ENCODE data around the gene ZNF263.

ZNF263 gene

DNA sequence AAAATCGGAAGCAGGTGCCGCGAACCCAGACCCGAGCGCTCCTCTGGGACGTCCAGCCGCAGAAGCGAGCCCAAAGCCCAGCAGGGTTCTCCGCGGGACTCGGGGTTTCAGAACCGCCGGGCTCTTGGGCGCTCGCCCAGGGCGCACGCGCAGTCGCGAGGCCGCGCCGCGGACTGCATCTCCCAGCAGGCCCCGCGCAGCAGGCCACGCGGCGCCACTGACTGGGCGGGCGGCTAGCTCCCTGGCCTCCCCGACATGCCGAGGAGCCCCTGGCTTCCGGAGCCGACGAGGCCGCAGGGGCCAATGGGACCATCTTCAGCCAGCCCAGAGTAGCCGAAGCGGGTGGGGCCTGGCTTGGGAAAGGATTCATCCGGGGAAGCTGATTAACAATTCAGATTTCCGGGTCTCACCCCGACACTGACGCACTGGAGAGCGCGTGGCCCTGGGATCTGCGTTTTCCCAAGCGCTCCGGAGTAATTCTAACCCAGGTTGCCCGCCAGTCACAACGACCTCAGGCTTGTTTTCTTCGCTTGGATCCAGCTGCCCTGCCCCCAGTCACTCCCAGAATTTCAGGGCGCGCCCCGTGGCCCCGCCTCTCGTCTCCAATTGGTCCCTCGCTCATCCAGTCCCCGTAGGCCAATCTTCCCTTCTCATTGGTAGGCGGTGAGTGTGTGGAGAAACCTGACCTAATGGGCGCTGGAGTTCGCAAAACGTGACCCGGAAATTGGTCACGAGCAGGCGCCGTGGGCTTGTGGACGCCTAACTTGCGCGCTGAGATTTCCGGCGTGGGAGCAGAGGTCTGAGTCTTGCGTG, at the start of gene ZNF263:
ZNF263 (plus strand) TSS at position 762 of the 813 bp plus-strand sequence. CDS start 328 bp downstream, outside the sequence.
- H3K4me3 ChIP-seq (ENCODE audit: low read length): peak within 1 kb of the TSS; percentile 85
- H3K9me3 ChIP-seq (ENCODE audit: control insufficient read depth, low read length): no peaks in the 10 kb centered on the region
- H3K4me1 ChIP-seq (ENCODE audit: control insufficient read depth, insufficient read depth, low read length): peaks cover 6% of the 10 kb centered on the region
- peak within 1 kb of the TSS; percentile 81 for H3K9ac ChIP-seq (ENCODE audit: low read length)
- no peaks in the 10 kb centered on the region for H3K27me3 ChIP-seq (ENCODE audit: control insufficient read depth, insufficient read depth, low read length)
- H3K36me3 ChIP-seq (ENCODE audit: control insufficient read depth, insufficient read depth, low read length): peaks cover 13% of the 10 kb centered on the region

DNA sequence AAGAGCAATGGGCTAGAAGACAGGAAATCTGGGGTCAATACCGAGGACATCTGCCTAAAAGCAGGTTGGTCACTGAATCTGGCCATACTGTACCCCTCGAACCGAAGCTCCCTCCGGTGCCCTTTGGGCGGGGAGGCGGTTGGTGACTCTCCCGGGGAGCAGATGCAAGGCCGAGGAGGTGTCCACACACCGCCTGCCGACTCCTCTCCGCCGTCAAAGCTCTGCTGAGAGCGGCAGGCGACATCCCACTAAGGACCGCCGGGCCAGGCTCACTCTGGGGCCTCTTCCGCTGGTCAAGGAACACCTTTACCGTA, 48.8 kb upstream of the ZNF263 start:
- Histone ChIP-seq H3K4me3 (ENCODE audit: low read length) (peak overlapping the region; percentile 83), H3K9ac (ENCODE audit: low read length) (peak overlapping the region; percentile 86), H3K27me3 (ENCODE audit: control insufficient read depth, insufficient read depth, low read length) (no peaks in the 10 kb centered on the region), H3K36me3 (ENCODE audit: control insufficient read depth, insufficient read depth, low read length) (peaks cover 12% of the 10 kb centered on the region), H3K9me3 (ENCODE audit: control insufficient read depth, low read length) (no peaks in the 10 kb centered on the region), H3K4me1 (ENCODE audit: control insufficient read depth, insufficient read depth, low read length) (peaks cover 12% of the 10 kb centered on the region)

GRCh38 chr16:3234857-3235561, 48.3 kb upstream of the ZNF263 start, which contains the start of gene ZNF200:
TSS of gene ZNF200 (minus strand) at chr16:3235158. CDS start at chr16:3233755, 1,403 bp downstream.
- H3K9me3 ChIP-seq (ENCODE audit: control insufficient read depth, low read length): no peaks in the 10 kb centered on the region
- peaks cover 12% of the 10 kb centered on the region for H3K4me1 ChIP-seq (ENCODE audit: control insufficient read depth, insufficient read depth, low read length)
- H3K4me3 ChIP-seq (ENCODE audit: low read length): peak within 1 kb of the TSS; percentile 83
- peaks cover 12% of the 10 kb centered on the region for H3K36me3 ChIP-seq (ENCODE audit: control insufficient read depth, insufficient read depth, low read length)
- H3K27me3 ChIP-seq (ENCODE audit: control insufficient read depth, insufficient read depth, low read length): no peaks in the 10 kb centered on the region
- peak within 1 kb of the TSS; percentile 86 for H3K9ac ChIP-seq (ENCODE audit: low read length)

GRCh38 chr16:3235856-3236669, 47.2 kb upstream of the ZNF263 start:
- Histone ChIP-seq H3K9me3 (ENCODE audit: control insufficient read depth, low read length) (no peaks in the 10 kb centered on the region), H3K27me3 (ENCODE audit: control insufficient read depth, insufficient read depth, low read length) (no peaks in the 10 kb centered on the region), H3K4me1 (ENCODE audit: control insufficient read depth, insufficient read depth, low read length) (peaks cover 12% of the 10 kb centered on the region), H3K4me3 (ENCODE audit: low read length) (no peak overlapping the region), H3K9ac (ENCODE audit: low read length) (no peak overlapping the region), H3K36me3 (ENCODE audit: control insufficient read depth, insufficient read depth, low read length) (peaks cover 12% of the 10 kb centered on the region)

DNA sequence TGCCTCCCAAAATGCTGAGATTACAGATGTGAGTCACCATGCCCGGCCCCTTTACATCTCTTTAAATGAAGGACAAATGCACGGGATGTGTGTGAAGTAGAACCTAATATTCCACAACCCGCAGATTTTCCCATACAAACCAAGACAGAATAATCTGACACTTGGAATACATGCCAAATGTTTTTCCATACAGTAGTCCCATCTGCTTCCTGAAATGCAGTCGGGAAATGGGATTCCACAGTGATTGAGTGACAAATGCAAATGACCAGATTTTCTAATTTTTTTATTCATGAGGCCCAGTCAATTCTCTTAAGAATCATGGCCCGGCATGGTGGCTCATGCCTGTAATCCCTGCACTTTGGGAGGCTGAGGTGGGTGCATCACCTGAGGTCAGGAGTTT, 41.5 kb upstream of the ZNF263 start:
- peaks cover 4% of the 10 kb centered on the region for H3K27me3 ChIP-seq (ENCODE audit: control insufficient read depth, insufficient read depth, low read length)
- no peaks in the 10 kb centered on the region for H3K4me1 ChIP-seq (ENCODE audit: control insufficient read depth, insufficient read depth, low read length)
- no peak overlapping the region for H3K4me3 ChIP-seq (ENCODE audit: low read length)
- H3K9ac ChIP-seq (ENCODE audit: low read length): no peak overlapping the region
- no peaks in the 10 kb centered on the region for H3K9me3 ChIP-seq (ENCODE audit: control insufficient read depth, low read length)
- no peaks in the 10 kb centered on the region for H3K36me3 ChIP-seq (ENCODE audit: control insufficient read depth, insufficient read depth, low read length)

GRCh38 chr16:3242709-3243108, 40.6 kb upstream of the ZNF263 start:
- Histone ChIP-seq H3K36me3 (ENCODE audit: control insufficient read depth, insufficient read depth, low read length) (no peaks in the 10 kb centered on the region), H3K9me3 (ENCODE audit: control insufficient read depth, low read length) (no peaks in the 10 kb centered on the region), H3K9ac (ENCODE audit: low read length) (no peak overlapping the region), H3K27me3 (ENCODE audit: control insufficient read depth, insufficient read depth, low read length) (peaks cover 4% of the 10 kb centered on the region), H3K4me1 (ENCODE audit: control insufficient read depth, insufficient read depth, low read length) (no peaks in the 10 kb centered on the region), H3K4me3 (ENCODE audit: low read length) (no peak overlapping the region)

- H3K36me3 ChIP-seq (ENCODE audit: control insufficient read depth, insufficient read depth, low read length): no peaks in the 10 kb centered on the region
- H3K27me3 ChIP-seq (ENCODE audit: control insufficient read depth, insufficient read depth, low read length): peaks cover 4% of the 10 kb centered on the region
- H3K9ac ChIP-seq (ENCODE audit: low read length): no peak overlapping the region
- H3K9me3 ChIP-seq (ENCODE audit: control insufficient read depth, low read length): no peaks in the 10 kb centered on the region
- no peaks in the 10 kb centered on the region for H3K4me1 ChIP-seq (ENCODE audit: control insufficient read depth, insufficient read depth, low read length)
- H3K4me3 ChIP-seq (ENCODE audit: low read length): no peak overlapping the region
These were observed 39.4 kb upstream of the ZNF263 start for GRCh38 chr16:3243882-3244281.

GRCh38 chr16:3246002-3246401, 37.3 kb upstream of the ZNF263 start:
- Histone ChIP-seq H3K4me1 (ENCODE audit: control insufficient read depth, insufficient read depth, low read length) (no peaks in the 10 kb centered on the region), H3K9me3 (ENCODE audit: control insufficient read depth, low read length) (no peaks in the 10 kb centered on the region), H3K4me3 (ENCODE audit: low read length) (no peak overlapping the region), H3K27me3 (ENCODE audit: control insufficient read depth, insufficient read depth, low read length) (peaks cover 6% of the 10 kb centered on the region), H3K36me3 (ENCODE audit: control insufficient read depth, insufficient read depth, low read length) (no peaks in the 10 kb centered on the region), H3K9ac (ENCODE audit: low read length) (no peak overlapping the region)

DNA sequence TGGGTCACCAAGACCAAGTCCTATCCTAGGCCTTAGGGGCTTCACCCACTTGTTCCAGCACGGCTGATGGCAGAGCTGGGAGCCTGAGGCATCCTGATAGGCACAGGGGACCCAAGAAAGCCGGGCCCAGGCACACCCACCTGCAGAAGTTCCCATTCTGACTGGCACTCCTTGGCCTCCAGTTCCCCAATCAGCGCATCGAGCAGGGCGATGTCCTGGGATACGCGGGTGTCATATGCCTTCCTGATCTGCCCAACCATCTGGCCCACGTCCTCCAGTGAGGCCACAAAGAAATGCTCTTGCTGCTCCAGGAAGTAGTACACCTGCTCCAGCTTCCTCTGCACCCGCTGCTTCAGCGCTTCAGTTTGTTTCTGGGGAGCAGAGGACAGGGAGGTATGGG, 36.4 kb upstream of the ZNF263 start:
- Histone ChIP-seq H3K27me3 (ENCODE audit: control insufficient read depth, insufficient read depth, low read length) (peaks cover 6% of the 10 kb centered on the region), H3K9ac (ENCODE audit: low read length) (no peak overlapping the region), H3K4me1 (ENCODE audit: control insufficient read depth, insufficient read depth, low read length) (no peaks in the 10 kb centered on the region), H3K4me3 (ENCODE audit: low read length) (no peak overlapping the region), H3K9me3 (ENCODE audit: control insufficient read depth, low read length) (no peaks in the 10 kb centered on the region), H3K36me3 (ENCODE audit: control insufficient read depth, insufficient read depth, low read length) (no peaks in the 10 kb centered on the region)

DNA sequence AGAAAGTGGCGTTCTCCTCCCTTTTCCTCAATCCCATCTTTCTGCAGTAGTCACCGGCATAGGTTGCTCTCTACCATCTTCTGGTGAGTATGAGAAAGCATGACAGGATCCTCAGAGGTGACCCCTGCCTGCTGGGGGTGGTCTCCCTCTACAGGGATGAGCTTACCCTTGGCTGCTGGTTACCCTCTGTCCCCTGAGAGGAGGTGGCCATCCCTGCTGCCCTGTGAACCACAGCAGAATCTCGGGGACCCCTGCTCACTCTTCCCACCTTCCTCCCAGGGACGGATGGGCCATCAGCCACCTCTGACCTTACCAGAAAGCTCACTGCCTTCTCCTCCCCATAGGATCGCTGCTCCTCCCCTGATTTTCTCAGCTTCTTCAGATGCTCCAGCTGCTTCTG, 34.7 kb upstream of the ZNF263 start:
- H3K27me3 ChIP-seq (ENCODE audit: control insufficient read depth, insufficient read depth, low read length): peaks cover 5% of the 10 kb centered on the region
- no peak overlapping the region for H3K4me3 ChIP-seq (ENCODE audit: low read length)
- no peak overlapping the region for H3K9ac ChIP-seq (ENCODE audit: low read length)
- H3K36me3 ChIP-seq (ENCODE audit: control insufficient read depth, insufficient read depth, low read length): no peaks in the 10 kb centered on the region
- no peaks in the 10 kb centered on the region for H3K9me3 ChIP-seq (ENCODE audit: control insufficient read depth, low read length)
- no peaks in the 10 kb centered on the region for H3K4me1 ChIP-seq (ENCODE audit: control insufficient read depth, insufficient read depth, low read length)

GRCh38 chr16:3249020-3249419, 34.3 kb upstream of the ZNF263 start:
- Histone ChIP-seq H3K9ac (ENCODE audit: low read length) (no peak overlapping the region), H3K9me3 (ENCODE audit: control insufficient read depth, low read length) (no peaks in the 10 kb centered on the region), H3K4me3 (ENCODE audit: low read length) (no peak overlapping the region), H3K36me3 (ENCODE audit: control insufficient read depth, insufficient read depth, low read length) (no peaks in the 10 kb centered on the region), H3K27me3 (ENCODE audit: control insufficient read depth, insufficient read depth, low read length) (peaks cover 3% of the 10 kb centered on the region), H3K4me1 (ENCODE audit: control insufficient read depth, insufficient read depth, low read length) (no peaks in the 10 kb centered on the region)

DNA sequence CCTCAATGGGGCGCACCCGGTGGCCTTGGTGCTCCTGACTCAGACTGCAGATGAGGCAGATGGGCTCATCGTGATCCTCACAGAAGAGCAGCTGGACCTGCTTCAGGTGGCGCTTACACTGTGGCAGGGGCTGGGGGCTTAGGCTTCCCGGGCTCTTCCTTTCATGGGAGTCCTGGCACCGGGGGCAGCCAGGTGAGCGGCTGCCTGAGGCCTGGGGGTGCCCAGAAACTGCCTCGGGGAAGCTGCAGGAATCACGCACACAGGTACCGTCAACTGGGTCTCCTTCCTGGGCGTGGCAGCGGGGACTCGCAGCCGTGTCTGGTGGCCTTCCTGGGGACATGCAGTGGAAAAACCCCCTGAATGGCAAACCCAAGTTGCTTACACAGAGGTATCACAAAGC, 33.8 kb upstream of the ZNF263 start:
- Histone ChIP-seq H3K36me3 (ENCODE audit: control insufficient read depth, insufficient read depth, low read length) (no peaks in the 10 kb centered on the region), H3K9me3 (ENCODE audit: control insufficient read depth, low read length) (no peaks in the 10 kb centered on the region), H3K4me3 (ENCODE audit: low read length) (no peak overlapping the region), H3K4me1 (ENCODE audit: control insufficient read depth, insufficient read depth, low read length) (no peaks in the 10 kb centered on the region), H3K27me3 (ENCODE audit: control insufficient read depth, insufficient read depth, low read length) (peaks cover 3% of the 10 kb centered on the region), H3K9ac (ENCODE audit: low read length) (no peak overlapping the region)
